GM04503 (cell line): ENCODE measurements around the gene LCE2D.

ENCODE experiments used
- DNase-seq: peaks from one replicate; pipeline ENCODE4 v3.0.0-alpha.2; 2012; ENCODE audit warnings: low read depth

Gene LCE2D

GRCh38 chr1:152697701-152698600, 34.8 kb downstream of the LCE2D start, which contains the start of gene LCE2A:
Gene LCE2A, plus strand, starts transcription at chr1:152698345. Its CDS starts 557 bp downstream, at chr1:152698902.
- DNase-seq = peak; percentile 7

DNA sequence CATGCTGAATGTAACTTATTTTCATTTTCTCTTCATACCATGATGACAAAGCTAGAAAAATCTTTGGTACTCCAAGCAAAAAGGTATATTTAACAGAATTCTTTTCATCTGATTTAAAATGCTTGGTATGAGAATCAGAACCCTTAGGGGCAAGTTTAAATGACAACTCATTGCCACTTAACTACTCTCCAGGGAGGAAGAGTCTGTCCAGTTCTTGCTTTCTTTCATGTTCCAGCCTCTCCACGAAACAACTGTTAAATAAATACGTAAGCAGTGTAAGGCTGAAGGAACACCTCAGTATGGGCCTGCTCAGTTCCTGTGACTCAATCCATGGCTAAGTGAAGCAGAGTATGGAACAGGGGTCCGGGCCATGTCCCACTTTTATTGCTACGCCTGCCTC, 36.6 kb downstream of the LCE2D start:
- DNase-seq = peak; percentile 5

GRCh38 chr1:152707860-152708259, 44.7 kb downstream of the LCE2D start, which contains the start of gene LCE4A:
Gene LCE4A, plus strand, starts transcription at chr1:152708160. Its CDS starts 916 bp downstream, at chr1:152709076.
- no peak for DNase-seq
